HL-60 (cell line): ENCODE measurements around the gene MEX3B.

Source experiments
- DNase-seq, 2 experiments: peaks; one replicate each; pipeline ENCODE4 v3.0.0-alpha.2; 2010 to 2020; ENCODE audit warnings: low read depth in 1 of 2, low spot score in 1 of 2
- H3K27ac ChIP-seq: fragments of 250-450 bp; sonication (Bioruptor Pico); replicated peaks from 2 replicates; pipeline ENCODE4 v1.5.1; 2020; ENCODE audit warnings: mild to moderate bottlenecking, moderate library complexity
- H3K27me3 ChIP-seq: fragments of 250-450 bp; sonication (Bioruptor Pico); 2 replicates; pipeline ENCODE4 v1.5.1; 2021; ENCODE audit warnings: mild to moderate bottlenecking, moderate library complexity; ENCODE audit not compliant: insufficient read depth, poor library complexity, severe bottlenecking
- H3K4me3 ChIP-seq: replicated peaks from 2 replicates; pipeline ENCODE4 v1.5.1; 2011; ENCODE audit warnings: mild to moderate bottlenecking, control low read depth, low read length; ENCODE audit not compliant: insufficient read depth
- CTCF ChIP-seq: IDR thresholded peaks from one replicate; pipeline ENCODE4 v1.5.1; 2011; ENCODE audit warnings: low read length, control low read depth, inconsistent platforms; ENCODE audit not compliant: insufficient read depth
- GABPA ChIP-seq: IDR thresholded peaks from 2 replicates; pipeline ENCODE4 v1.6.1; 2012; ENCODE audit warnings: low read depth
- POLR2AphosphoS5 ChIP-seq: IDR thresholded peaks from 2 replicates; pipeline ENCODE4 v1.6.1; 2012; ENCODE audit warnings: low read depth
- REST ChIP-seq: IDR thresholded peaks from 2 replicates; pipeline ENCODE4 v1.6.1; 2012; ENCODE audit warnings: low read depth; ENCODE audit not compliant: insufficient replicate concordance
- SPI1 ChIP-seq: IDR thresholded peaks from 2 replicates; pipeline ENCODE4 v1.6.1; 2012; ENCODE audit warnings: low read depth, mild to moderate bottlenecking, borderline replicate concordance

The MEX3B gene

GRCh38 chr15:82043130-82043673, 2.6 kb downstream of the MEX3B start:
- H3K4me3 ChIP-seq, result no peak overlapping the region

GRCh38 chr15:82040862-82041261, 5.0 kb downstream of the MEX3B start:
- H3K27ac ChIP-seq, result no peak overlapping the region

More at GRCh38 chr15:82043130-82043673, 2.6 kb downstream of the MEX3B start:
- TF ChIP-seq GABPA, result no peak
- TF ChIP-seq REST, result no peak
- no peak for TF ChIP-seq SPI1
- TF ChIP-seq POLR2AphosphoS5, result no peak
- TF ChIP-seq CTCF, result no peak
- peaks cover 8% of the 10 kb centered on the region for H3K27me3 ChIP-seq
- no peak for DNase-seq
- H3K27ac ChIP-seq, result no peak overlapping the region

More at GRCh38 chr15:82040862-82041261, 5.0 kb downstream of the MEX3B start:
- no peaks in the 10 kb centered on the region for H3K27me3 ChIP-seq
- TF ChIP-seq GABPA (no peak), REST (no peak), CTCF (no peak), POLR2AphosphoS5 (no peak), SPI1 (no peak)
- H3K4me3 ChIP-seq, result no peak overlapping the region
- peak in 1 of 2 experiments; percentile 8 for DNase-seq
